ENCODE results near the gene KCNH5. TPM values are rescaled to one million over a fixed set of nuclear protein-coding genes. Genes with fewer than 3 reads are reported as not detected.

Gene KCNH5
- polyA plus RNA-seq, 12 donors: 0.03 to 0.18 (median 0.05) TPM; not detected in 5

- no peak for DNase-seq
Measured at GRCh38 chr14:62994096-62994495, 51.2 kb downstream of the KCNH5 start.

- DNase-seq: no peak
Measured at GRCh38 chr14:62988967-62989366, 56.3 kb downstream of the KCNH5 start.

- no peak for DNase-seq
Measured at GRCh38 chr14:62983821-62984220, 61.4 kb downstream of the KCNH5 start.

GRCh38 chr14:62980693-62981092 lies 64.6 kb downstream of the KCNH5 start:
- DNase-seq: no peak

- no peak for DNase-seq
Measured at GRCh38 chr14:62957562-62957961, 87.7 kb downstream of the KCNH5 start.

GRCh38 chr14:62956413-62956812 lies 88.8 kb downstream of the KCNH5 start:
- no peak for DNase-seq

GRCh38 chr14:62954165-62954564 lies 91.1 kb downstream of the KCNH5 start:
- no peak for DNase-seq

- peak; percentile 20 for DNase-seq
Measured at GRCh38 chr14:62952226-62952625, 93.0 kb downstream of the KCNH5 start.

GRCh38 chr14:62947301-62947700 lies 98.0 kb downstream of the KCNH5 start:
- no peak for DNase-seq

- DNase-seq: peak; percentile 22
Measured at GRCh38 chr14:62946221-62946620, 99.0 kb downstream of the KCNH5 start.

- DNase-seq: no peak
Measured at GRCh38 chr14:62943202-62943601, 102.1 kb downstream of the KCNH5 start.

- DNase-seq: no peak
Measured at GRCh38 chr14:62939970-62940369, 105.3 kb downstream of the KCNH5 start.

GRCh38 chr14:62938778-62939177 lies 106.5 kb downstream of the KCNH5 start:
- DNase-seq: no peak

- no peak for DNase-seq
Measured at GRCh38 chr14:62934439-62934838, 110.8 kb downstream of the KCNH5 start.

GRCh38 chr14:62921466-62921865 lies 123.8 kb downstream of the KCNH5 start:
- DNase-seq: no peak

GRCh38 chr14:62916551-62916950 lies 128.7 kb downstream of the KCNH5 start:
- DNase-seq: no peak

GRCh38 chr14:62914873-62915272 lies 130.4 kb downstream of the KCNH5 start:
- no peak for DNase-seq

- no peak for DNase-seq
Measured at GRCh38 chr14:62914025-62914424, 131.2 kb downstream of the KCNH5 start.

- no peak for DNase-seq
Measured at GRCh38 chr14:62908506-62908905, 136.8 kb downstream of the KCNH5 start.

GRCh38 chr14:62905566-62905965 lies 139.7 kb downstream of the KCNH5 start:
- DNase-seq: no peak

- DNase-seq: no peak
Measured at GRCh38 chr14:62897771-62898170, 147.5 kb downstream of the KCNH5 start.

GRCh38 chr14:62896932-62897456 lies 148.3 kb downstream of the KCNH5 start:
- no peak for DNase-seq

- no peak for DNase-seq
Measured at GRCh38 chr14:62894736-62895135, 150.5 kb downstream of the KCNH5 start.

GRCh38 chr14:62889364-62889763 lies 155.9 kb downstream of the KCNH5 start:
- DNase-seq: no peak

- DNase-seq: no peak
Measured at GRCh38 chr14:62886461-62886860, 158.8 kb downstream of the KCNH5 start.

Measured in muscle of arm (tissue), 12 donors.